DMS 273 (cell line): ENCODE data around the gene MST1R.

Experiments
- DNase-seq: peaks from one replicate; lab custom pipeline; 2025; ENCODE audit not compliant: unreplicated experiment; lab: John Stamatoyannopoulos, UW

The MST1R gene

GRCh38 chr3:49879721-49880120 is 24.0 kb downstream of the MST1R start:
- no peak for DNase-seq

- DNase-seq = no peak
Observed at GRCh38 chr3:49878686-49879085, 25.0 kb downstream of the MST1R start.

GRCh38 chr3:49877716-49878115 is 26.0 kb downstream of the MST1R start:
- peak; percentile 64 for DNase-seq

GRCh38 chr3:49876567-49876966 is 27.1 kb downstream of the MST1R start:
- no peak for DNase-seq

- DNase-seq = no peak
Observed at GRCh38 chr3:49873623-49874022, 30.1 kb downstream of the MST1R start.

- peak; percentile 39 for DNase-seq
Observed at GRCh38 chr3:49872801-49873281, 30.8 kb downstream of the MST1R start.

- DNase-seq = no peak
Observed at GRCh38 chr3:49871531-49872153, 32.0 kb downstream of the MST1R start.

GRCh38 chr3:49869525-49870126 is 34.0 kb downstream of the MST1R start, which contains the start of gene CAMKV:
Gene CAMKV (minus strand): TSS chr3:49869906. CDS start chr3:49862388, 7,518 bp downstream.
- peak; percentile 86 for DNase-seq

- peak; percentile 72 for DNase-seq
Observed at GRCh38 chr3:49868862-49869466, 34.7 kb downstream of the MST1R start.

GRCh38 chr3:49867871-49868321 is 35.8 kb downstream of the MST1R start:
- peak; percentile 53 for DNase-seq

GRCh38 chr3:49867400-49867799 is 36.3 kb downstream of the MST1R start:
- DNase-seq = no peak

GRCh38 chr3:49865198-49865784 is 38.4 kb downstream of the MST1R start:
- no peak for DNase-seq

GRCh38 chr3:49864505-49864904 is 39.2 kb downstream of the MST1R start:
- DNase-seq = no peak

GRCh38 chr3:49859576-49860305 is 43.9 kb downstream of the MST1R start:
- DNase-seq = no peak

GRCh38 chr3:49856181-49857005 is 47.3 kb downstream of the MST1R start, which contains the start of gene TRAIP:
Gene TRAIP (minus strand): TSS chr3:49856564. CDS start chr3:49856453, 111 bp downstream.
- DNase-seq = peak; percentile 97

- no peak for DNase-seq
Observed at GRCh38 chr3:49855662-49856061, 48.0 kb downstream of the MST1R start.

GRCh38 chr3:49845694-49846093 is 58.0 kb downstream of the MST1R start:
- no peak for DNase-seq

- DNase-seq = no peak
Observed at GRCh38 chr3:49844464-49845183, 59.0 kb downstream of the MST1R start.

- DNase-seq = no peak
Observed at GRCh38 chr3:49842843-49843517, 60.7 kb downstream of the MST1R start.
